DND-41 (cell line): ENCODE results near the gene FAM131C.

Experiments
- ATAC-seq: fragments of 200-7000 bp; cut with Tn5 transposase; 3 replicates; pipeline ENCODE4 v1.9.1; 2021; ENCODE audit warnings: low read depth; ENCODE audit not compliant: insufficient read depth
- DNase-seq: peaks from one replicate; pipeline ENCODE4 v3.0.0-alpha.2; 2020
- H2AFZ ChIP-seq: 2 replicates; pipeline ENCODE4 v1.6.0; 2012; ENCODE audit warnings: low read depth, low read length
- H3K27ac ChIP-seq: 2 replicates; pipeline ENCODE4 v1.5.1; 2012; ENCODE audit warnings: low read length, inconsistent platforms
- H3K27me3 ChIP-seq: fragments of 200-600 bp; sonication (generic); 2 replicates; pipeline ENCODE4 v1.6.0; 2012; ENCODE audit warnings: low read length, mild to moderate bottlenecking, inconsistent platforms; ENCODE audit not compliant: insufficient read depth, poor library complexity
- H3K36me3 ChIP-seq: 2 replicates; pipeline ENCODE4 v1.5.1; 2012; ENCODE audit warnings: low read length, inconsistent platforms; ENCODE audit not compliant: insufficient read depth
- H3K4me1 ChIP-seq: 2 replicates; pipeline ENCODE4 v1.5.1; 2012; ENCODE audit warnings: mild to moderate bottlenecking, low read length; ENCODE audit not compliant: insufficient read depth
- H3K4me2 ChIP-seq: 2 replicates; pipeline ENCODE4 v1.6.0; 2012; ENCODE audit warnings: mild to moderate bottlenecking, moderate library complexity, low read length, inconsistent platforms; ENCODE audit not compliant: insufficient read depth
- H3K4me3 ChIP-seq, 2 experiments: fragments of 200-600 bp in 1 of 2; shearing (Covaris generic) in 1 of 2; 2 replicates each; pipeline ENCODE4 v1.5.1; 2012 to 2016; ENCODE audit warnings: inconsistent platforms in 2 of 2, low read length in 2 of 2, mild to moderate bottlenecking in 2 of 2, low read depth in 1 of 2, moderate library complexity in 1 of 2
- H3K79me2 ChIP-seq: 2 replicates; pipeline ENCODE4 v1.6.0; 2012; ENCODE audit warnings: low read length, inconsistent platforms; ENCODE audit not compliant: insufficient read depth
- H3K9ac ChIP-seq: 2 replicates; pipeline ENCODE4 v1.6.0; 2012; ENCODE audit warnings: low read depth, mild to moderate bottlenecking, inconsistent platforms, low read length, moderate library complexity
- H3K9me3 ChIP-seq: 2 replicates; pipeline ENCODE4 v1.5.1; 2012; ENCODE audit warnings: low read length, moderate library complexity, mild to moderate bottlenecking, inconsistent platforms; ENCODE audit not compliant: insufficient read depth, severe bottlenecking
- H4K20me1 ChIP-seq: 2 replicates; pipeline ENCODE4 v1.6.0; 2012; ENCODE audit warnings: low read length; ENCODE audit not compliant: insufficient read depth
- EZH2 ChIP-seq: IDR thresholded peaks from 3 replicates; pipeline ENCODE4 v1.6.1; 2012; ENCODE audit warnings: borderline replicate concordance, low read depth, mild to moderate bottlenecking, moderate library complexity, low read length, inconsistent platforms; ENCODE audit not compliant: severe bottlenecking
- TF ChIP-seq, protein P1 (sequence below): IDR thresholded peaks from 2 replicates; pipeline ENCODE4 v1.5.1; 2012; ENCODE audit warnings: borderline replicate concordance, low read length, moderate library complexity, mild to moderate bottlenecking; ENCODE audit not compliant: poor library complexity, severe bottlenecking; ENCODE audit errors: extremely low read depth

Gene FAM131C

GRCh38 chr1:16017461-16018303 is 55.8 kb downstream of the FAM131C start, which contains the start of gene HSPB7:
HSPB7 (minus strand) TSS chr1:16018043; CDS start chr1:16017963, 80 bp downstream.
- TF ChIP-seq, protein P1, sequence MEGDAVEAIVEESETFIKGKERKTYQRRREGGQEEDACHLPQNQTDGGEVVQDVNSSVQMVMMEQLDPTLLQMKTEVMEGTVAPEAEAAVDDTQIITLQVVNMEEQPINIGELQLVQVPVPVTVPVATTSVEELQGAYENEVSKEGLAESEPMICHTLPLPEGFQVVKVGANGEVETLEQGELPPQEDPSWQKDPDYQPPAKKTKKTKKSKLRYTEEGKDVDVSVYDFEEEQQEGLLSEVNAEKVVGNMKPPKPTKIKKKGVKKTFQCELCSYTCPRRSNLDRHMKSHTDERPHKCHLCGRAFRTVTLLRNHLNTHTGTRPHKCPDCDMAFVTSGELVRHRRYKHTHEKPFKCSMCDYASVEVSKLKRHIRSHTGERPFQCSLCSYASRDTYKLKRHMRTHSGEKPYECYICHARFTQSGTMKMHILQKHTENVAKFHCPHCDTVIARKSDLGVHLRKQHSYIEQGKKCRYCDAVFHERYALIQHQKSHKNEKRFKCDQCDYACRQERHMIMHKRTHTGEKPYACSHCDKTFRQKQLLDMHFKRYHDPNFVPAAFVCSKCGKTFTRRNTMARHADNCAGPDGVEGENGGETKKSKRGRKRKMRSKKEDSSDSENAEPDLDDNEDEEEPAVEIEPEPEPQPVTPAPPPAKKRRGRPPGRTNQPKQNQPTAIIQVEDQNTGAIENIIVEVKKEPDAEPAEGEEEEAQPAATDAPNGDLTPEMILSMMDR = no peak
- TF ChIP-seq EZH2 = no peak
- Histone ChIP-seq H4K20me1 (peaks cover 6% of the 10 kb centered on the region), H3K27me3 (peaks cover 17% of the 10 kb centered on the region), H3K9me3 (no peaks in the 10 kb centered on the region), H2AFZ (no peak within 1 kb of the TSS), H3K4me1 (no peaks in the 10 kb centered on the region), H3K9ac (no peak within 1 kb of the TSS), H3K27ac (no peak within 1 kb of the TSS), H3K4me2 (no peak within 1 kb of the TSS), H3K4me3 (no peak within 1 kb of the TSS), H3K79me2 (no peaks in the 10 kb centered on the region), H3K36me3 (no peaks in the 10 kb centered on the region)
- ATAC-seq (no peak), DNase-seq (no peak)

GRCh38 chr1:16017076-16017460 is 56.4 kb downstream of the FAM131C start:
- no peak overlapping the region for H3K4me3 ChIP-seq
- no peaks in the 10 kb centered on the region for H3K9me3 ChIP-seq
- H3K9ac ChIP-seq = no peak overlapping the region
- no peaks in the 10 kb centered on the region for H3K79me2 ChIP-seq
- no peaks in the 10 kb centered on the region for H3K4me1 ChIP-seq
- H3K4me2 ChIP-seq = no peak overlapping the region
- no peak overlapping the region for H2AFZ ChIP-seq
- peaks cover 6% of the 10 kb centered on the region for H4K20me1 ChIP-seq
- TF ChIP-seq, protein P1 = no peak
- no peak for TF ChIP-seq EZH2
- DNase-seq = no peak
- no peaks in the 10 kb centered on the region for H3K36me3 ChIP-seq
- H3K27me3 ChIP-seq = peaks cover 17% of the 10 kb centered on the region
- ATAC-seq = no peak
- H3K27ac ChIP-seq = no peak overlapping the region

DNA sequence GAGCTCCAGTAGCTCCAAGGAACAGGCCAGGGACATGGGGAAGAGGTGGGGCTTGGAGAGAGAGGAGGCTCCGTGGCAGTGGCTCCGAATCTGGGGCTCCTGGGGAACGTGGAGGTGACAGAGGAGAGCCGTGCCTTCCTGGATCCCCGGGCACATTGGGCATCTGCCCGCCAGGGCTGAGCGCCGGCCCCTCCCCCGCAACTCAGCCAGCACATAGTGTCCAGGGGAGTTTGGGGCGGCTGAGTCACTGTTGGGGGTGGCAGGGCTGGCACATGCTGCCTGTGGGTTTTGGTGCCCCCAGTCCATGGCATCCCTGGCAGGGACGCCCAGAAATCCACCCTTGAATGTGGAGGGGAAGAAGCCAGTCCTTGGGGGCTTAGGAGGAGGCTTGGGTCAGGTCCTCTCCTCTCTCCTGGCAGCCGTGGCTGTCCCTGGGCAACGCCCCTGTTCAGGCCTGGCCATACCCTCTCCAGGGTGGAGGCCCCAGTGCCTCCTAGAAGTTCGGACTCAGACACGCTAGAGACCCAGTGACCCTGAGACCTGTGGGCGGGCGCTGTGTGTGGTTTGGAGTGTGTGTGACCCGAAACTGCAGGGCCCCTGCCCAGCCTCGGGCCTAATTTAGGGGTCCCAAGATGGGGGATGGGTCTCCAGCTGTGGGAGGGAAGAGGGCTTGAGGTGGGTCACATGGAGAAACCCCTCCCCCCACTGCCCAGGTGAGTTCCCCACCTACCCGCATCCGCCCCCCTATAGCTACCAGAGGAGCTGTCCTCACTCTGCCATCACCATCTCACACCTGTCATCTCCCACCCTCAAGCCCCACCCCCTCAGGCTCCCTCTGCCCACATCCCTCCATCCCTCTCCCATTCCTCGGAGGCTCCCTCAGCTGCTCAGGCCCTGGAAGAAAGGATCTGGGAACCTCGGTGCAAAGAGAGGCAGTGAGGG is 57.2 kb downstream of the FAM131C start:
- Histone ChIP-seq H3K9ac (no peak overlapping the region), H3K4me2 (no peak overlapping the region), H3K79me2 (no peaks in the 10 kb centered on the region), H3K4me3 (no peak overlapping the region), H2AFZ (no peak overlapping the region), H3K36me3 (no peaks in the 10 kb centered on the region), H3K9me3 (no peaks in the 10 kb centered on the region), H4K20me1 (peaks cover 6% of the 10 kb centered on the region; the same call in 1 of the 2 replicates), H3K27ac (no peak overlapping the region), H3K4me1 (no peaks in the 10 kb centered on the region), H3K27me3 (peaks cover 12% of the 10 kb centered on the region)
- ATAC-seq (no peak), DNase-seq (no peak)
- TF ChIP-seq EZH2 = no peak
- TF ChIP-seq, protein P1 = no peak
